NB4 (cell line): Measurements from ENCODE around the gene PHGDH.

Source experiments
- DNase-seq: peaks from one replicate; pipeline ENCODE4 v3.0.0; 2010; ENCODE audit warnings: low read depth
- H3K4me3 ChIP-seq: one replicate; pipeline ENCODE4 v1.5.1; 2011; ENCODE audit warnings: mild to moderate bottlenecking, low read depth, low read length, moderate library complexity
- CTCF ChIP-seq: IDR thresholded peaks from one replicate; pipeline ENCODE4 v1.5.1; 2012; ENCODE audit warnings: low read depth, low read length
- MYC ChIP-seq: IDR thresholded peaks from 2 replicates; pipeline ENCODE4 v1.6.1; 2011; ENCODE audit warnings: low read depth, low read length
- POLR2A ChIP-seq: IDR thresholded peaks from 2 replicates; pipeline ENCODE4 v1.6.1; 2011; ENCODE audit warnings: mild to moderate bottlenecking; ENCODE audit not compliant: insufficient read length; ENCODE audit errors: extremely low read depth
- TF ChIP-seq, protein P1 (sequence below): IDR thresholded peaks from 2 replicates; pipeline ENCODE4 v1.6.1; 2011; ENCODE audit warnings: low read depth, low read length

PHGDH gene

GRCh38 chr1:119713749-119714456, 2.2 kb downstream of the PHGDH start:
- DNase-seq, result peak; percentile 8
- TF ChIP-seq CTCF, result no peak
- TF ChIP-seq, protein P1, sequence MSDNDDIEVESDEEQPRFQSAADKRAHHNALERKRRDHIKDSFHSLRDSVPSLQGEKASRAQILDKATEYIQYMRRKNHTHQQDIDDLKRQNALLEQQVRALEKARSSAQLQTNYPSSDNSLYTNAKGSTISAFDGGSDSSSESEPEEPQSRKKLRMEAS, result no peak
- TF ChIP-seq MYC, result no peak
- no peak for TF ChIP-seq POLR2A
- H3K4me3 ChIP-seq, result peak overlapping the region; percentile 90

DNA sequence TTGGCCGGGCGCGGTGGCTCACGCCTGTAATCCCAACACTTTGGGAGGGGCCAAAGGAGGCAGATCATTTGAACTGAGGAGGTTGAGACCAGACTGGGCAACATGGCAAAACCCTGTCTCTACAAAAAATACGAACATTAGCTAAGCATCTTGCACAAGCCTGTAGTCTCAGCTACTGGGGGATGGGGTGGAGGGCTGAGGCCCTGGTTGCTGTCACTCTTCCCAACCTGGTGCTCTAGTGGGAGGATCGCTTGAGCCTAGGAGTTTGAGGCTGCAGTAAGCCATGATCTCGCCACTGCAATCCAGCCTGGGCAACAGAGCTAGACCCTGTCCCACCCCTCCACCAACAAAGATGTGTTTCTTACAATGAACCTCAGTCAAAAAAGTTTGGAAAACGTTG, 2.8 kb downstream of the PHGDH start:
- H3K4me3 ChIP-seq, result no peak overlapping the region
- DNase-seq, result peak; percentile 49
- TF ChIP-seq POLR2A (no peak), CTCF (no peak), MYC (no peak)
- TF ChIP-seq, protein P1, result no peak

DNA sequence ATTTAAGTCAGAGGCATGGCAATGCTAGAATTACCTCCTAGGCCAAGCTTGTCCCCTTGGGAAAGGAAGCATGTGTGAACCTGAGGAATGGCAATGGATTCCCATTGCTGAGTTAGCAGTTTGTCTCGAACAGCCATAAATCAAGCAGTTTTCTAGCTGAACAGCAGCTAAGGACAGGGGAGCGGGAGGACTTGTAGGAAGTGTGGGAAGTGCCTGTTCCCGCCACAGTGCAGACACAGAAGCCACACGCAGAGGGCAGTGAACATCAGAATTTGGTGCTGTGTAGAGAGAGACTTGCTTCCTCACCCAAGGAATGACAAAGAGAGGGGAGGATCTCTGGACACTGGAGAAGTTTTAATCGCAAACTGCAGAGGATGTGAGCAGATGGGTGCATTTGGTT, 3.8 kb downstream of the PHGDH start:
- H3K4me3 ChIP-seq, result no peak overlapping the region
- DNase-seq, result peak; percentile 28
- no peak for TF ChIP-seq MYC
- TF ChIP-seq, protein P1, result no peak
- TF ChIP-seq CTCF, result no peak

GRCh38 chr1:119718409-119718808, 6.7 kb downstream of the PHGDH start:
- no peak for TF ChIP-seq CTCF
- TF ChIP-seq, protein P1, result no peak
- DNase-seq, result no peak
- H3K4me3 ChIP-seq, result no peak overlapping the region

GRCh38 chr1:119718972-119719371, 7.2 kb downstream of the PHGDH start:
- DNase-seq, result no peak
- TF ChIP-seq CTCF (no peak), MYC (no peak), POLR2A (no peak)
- TF ChIP-seq, protein P1, result no peak
- H3K4me3 ChIP-seq, result no peak overlapping the region
